AG08395 (cell line): ENCODE results near the gene AGTPBP1.
"Not testable (repeated sequence)": the region's sequence is repeated elsewhere in the genome, so short reads cannot be mapped to it uniquely, and the experiment has no call there.

Experiments
- DNase-seq: peaks from one replicate; pipeline ENCODE4 v3.0.0; 2012; ENCODE audit warnings: mixed read lengths, low spot score

Gene AGTPBP1

DNA sequence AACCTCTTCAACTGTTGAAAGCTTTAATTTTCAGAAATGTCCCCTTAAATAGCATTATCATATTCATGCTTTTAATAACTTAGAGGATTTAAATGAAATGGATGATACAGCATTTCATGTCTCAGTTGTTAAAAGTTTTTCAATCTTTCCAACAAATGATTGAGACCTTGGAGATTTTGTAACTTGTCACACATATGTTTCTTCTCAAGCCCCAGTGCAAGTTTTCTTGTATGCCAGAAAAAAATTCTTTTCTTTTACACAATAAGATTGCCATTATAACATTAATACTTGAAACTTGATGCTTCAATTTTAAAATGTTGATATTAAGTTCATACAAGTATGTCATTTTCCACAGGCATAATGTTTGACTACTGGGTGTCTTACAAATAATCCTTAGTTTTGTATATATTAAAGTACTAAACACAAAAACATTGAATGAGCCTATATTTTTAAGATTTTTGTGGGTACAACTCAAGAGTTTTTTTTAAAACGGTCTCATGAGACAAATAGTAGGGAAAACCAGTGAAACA is 124.5 kb downstream of the AGTPBP1 start:
- DNase-seq, result no peak

- no peak for DNase-seq
Measured at GRCh38 chr9:85615792-85616191, 126.0 kb downstream of the AGTPBP1 start.

GRCh38 chr9:85610074-85610860 is 131.5 kb downstream of the AGTPBP1 start:
- DNase-seq, result peak; percentile 86

- DNase-seq, result no peak
Measured at GRCh38 chr9:85605905-85606304, 135.8 kb downstream of the AGTPBP1 start.

- no peak for DNase-seq
Measured at GRCh38 chr9:85603936-85604335, 137.8 kb downstream of the AGTPBP1 start.

DNA sequence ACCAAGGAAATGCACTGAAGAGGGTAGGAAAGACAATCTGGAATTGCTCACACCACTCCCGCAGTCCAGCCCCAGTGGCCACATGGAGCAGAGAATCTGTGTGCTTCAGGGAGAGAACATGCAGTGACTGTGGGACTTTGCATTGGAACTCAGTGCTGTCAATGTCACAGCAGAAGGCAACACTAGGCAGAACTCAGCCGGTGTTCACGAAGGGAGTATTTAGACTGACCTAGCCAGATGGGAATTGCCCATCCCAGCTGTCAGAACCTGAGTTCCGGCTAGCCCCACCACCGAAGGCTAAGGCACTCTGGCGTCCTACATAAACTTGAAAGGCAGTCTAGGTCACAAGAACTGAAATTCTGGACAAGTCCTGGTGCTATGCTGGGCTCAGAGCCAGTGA is 139.0 kb downstream of the AGTPBP1 start:
- DNase-seq, result no peak

GRCh38 chr9:85600675-85601263 is 141.0 kb downstream of the AGTPBP1 start:
- no peak for DNase-seq

DNA sequence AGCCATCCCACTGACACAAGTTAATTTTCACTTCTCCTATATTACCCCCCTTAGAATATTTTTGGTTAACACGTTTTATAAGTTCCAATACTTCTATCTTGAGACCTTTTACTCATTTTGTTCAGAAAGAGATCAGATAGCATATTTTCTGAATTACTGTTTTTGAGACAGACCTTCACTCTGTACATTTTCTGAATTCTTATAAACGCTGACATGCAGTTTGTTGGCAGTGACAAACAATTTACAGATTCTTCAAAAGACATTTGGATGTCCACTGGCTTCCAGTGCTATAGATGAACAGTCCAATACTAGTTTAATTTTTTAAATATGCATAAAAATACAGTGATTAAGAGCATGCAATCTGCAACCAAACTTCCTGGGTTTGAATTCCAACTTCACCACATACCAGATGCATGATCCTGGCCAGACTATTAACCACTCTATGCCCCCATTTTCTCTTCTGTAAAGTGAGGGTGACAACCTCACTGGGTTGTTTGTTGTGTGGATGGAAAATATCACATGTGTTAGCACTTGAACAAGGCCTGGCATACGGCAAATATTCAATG is 142.1 kb downstream of the AGTPBP1 start:
- DNase-seq, result peak; percentile 27

- no peak for DNase-seq
Measured at GRCh38 chr9:85594316-85594715, 147.4 kb downstream of the AGTPBP1 start.

DNA sequence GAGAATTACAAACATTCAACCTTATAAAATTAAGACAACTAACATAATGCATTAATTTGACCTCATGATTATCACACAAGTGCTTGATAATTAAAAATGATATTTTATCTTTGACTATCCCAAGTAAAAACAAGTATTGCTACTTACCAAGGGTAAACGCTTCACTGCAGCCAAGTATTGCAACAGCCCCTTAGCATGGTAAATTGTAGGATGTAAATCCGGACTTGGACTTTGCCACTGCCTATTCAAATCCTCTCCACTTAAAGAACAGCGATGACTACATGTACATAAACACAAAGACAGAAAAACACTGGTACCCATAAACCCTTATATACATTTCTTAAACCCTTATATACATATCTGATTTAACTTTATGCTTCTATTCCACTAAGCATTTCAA is 155.1 kb downstream of the AGTPBP1 start:
- no peak for DNase-seq

DNA sequence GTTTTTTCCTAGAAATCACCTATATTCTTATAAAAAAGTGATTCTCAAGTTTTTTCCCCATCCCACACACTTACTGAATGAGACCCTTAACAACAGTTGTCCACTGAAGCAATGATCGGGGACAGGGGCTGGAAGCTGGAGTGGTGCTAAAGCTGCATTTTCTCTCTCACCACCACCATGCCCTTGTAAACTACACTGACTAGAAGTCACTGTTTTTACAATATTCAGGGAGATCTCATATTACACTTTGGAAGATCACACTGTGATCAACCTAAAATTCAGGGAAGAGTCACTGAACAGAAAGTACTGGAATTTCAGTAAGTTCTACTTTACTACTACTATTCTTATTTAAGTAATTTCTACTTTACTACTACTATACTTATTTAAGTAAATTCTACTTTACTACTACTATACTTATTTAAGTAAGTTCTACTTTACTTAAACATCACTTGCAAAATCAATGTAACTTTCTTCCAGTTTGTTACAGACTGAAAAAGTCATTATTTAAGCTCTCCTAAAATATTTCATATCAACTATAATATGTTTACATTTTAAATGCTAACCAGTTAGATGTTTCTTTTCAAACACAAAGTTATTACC is 164.3 kb downstream of the AGTPBP1 start:
- DNase-seq, result no peak

DNA sequence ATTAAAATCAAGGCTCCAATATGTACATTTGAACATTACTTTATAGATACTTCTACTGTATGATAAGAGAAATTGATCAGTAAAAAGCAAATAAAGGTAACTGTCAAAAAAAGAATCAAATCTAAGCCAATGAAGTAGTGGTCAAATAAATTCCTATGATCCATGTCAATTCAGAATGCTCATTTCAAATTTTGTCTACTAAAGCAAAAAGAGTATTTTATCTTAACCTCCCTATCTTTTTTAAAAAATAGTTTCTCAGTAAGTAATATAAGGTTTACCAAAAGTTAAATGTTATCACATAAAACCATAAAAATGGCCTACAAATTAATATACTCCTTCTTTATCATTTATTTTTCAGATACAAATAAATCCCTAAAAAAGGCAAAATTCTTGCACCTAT is 165.9 kb downstream of the AGTPBP1 start:
- no peak for DNase-seq

DNA sequence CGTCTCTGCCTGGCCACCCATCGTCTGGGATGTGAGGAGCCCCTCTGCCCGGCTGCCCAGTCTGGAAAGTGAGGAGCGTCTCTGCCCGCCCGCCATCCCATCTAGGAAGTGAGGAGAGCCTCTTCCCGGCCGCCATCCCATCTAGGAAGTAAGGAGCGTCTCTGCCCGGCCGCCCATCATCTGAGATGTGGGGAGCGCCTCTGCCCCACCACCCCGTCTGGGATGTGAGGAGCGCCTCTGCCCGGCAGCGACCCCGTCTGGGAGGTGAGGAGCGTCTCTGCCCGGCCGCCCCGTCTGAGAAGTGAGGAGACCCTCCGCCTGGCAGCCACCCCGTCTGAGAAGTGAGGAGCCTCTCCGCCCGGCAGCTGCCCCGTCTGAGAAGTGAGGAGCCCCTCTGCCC is 168.2 kb downstream of the AGTPBP1 start:
- DNase-seq, result not testable (repeated sequence)

- DNase-seq, result not testable (repeated sequence)
Measured at GRCh38 chr9:85572917-85573316, 168.8 kb downstream of the AGTPBP1 start.

DNA sequence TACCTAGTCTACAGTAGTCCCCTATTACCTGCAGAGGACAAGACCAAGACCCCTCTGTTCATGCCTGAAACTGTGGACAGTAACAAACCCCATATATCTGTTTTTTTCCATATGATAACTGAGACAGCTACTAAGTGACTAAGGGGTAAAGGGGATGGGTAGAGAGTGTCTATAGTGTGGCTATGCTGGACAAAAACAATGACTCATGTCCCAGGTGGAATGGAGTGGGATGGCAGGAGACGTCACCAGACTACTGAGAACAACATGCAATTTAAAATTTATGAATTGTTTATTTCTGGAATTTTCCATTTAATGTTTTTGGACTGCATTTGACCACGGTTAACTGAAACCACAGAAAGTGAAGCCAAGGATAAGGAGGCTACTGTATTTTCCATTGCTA is 171.8 kb downstream of the AGTPBP1 start:
- peak; percentile 56 for DNase-seq

- DNase-seq, result no peak
Measured at GRCh38 chr9:85559526-85559925, 182.2 kb downstream of the AGTPBP1 start.

DNA sequence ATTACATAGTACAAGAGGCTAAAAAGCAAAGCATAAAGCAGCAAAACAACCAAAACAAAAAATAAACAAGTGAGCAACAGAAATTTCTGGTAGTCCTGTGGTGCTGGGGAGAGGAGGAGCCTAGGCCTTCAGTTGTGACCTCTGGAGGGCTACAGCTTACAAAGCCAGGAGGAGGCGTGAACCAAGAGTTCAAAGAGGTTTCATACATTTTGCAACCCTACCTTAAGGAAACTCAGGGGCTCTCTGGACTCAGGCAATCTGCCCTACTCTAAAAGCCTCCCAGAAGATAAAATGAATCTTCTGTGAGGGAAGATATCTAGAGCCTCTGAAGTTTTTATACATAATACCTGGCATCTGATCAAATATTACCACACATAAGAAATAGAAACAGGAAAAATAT is 187.4 kb downstream of the AGTPBP1 start:
- DNase-seq, result no peak

- no peak for DNase-seq
Measured at GRCh38 chr9:85553475-85553874, 188.3 kb downstream of the AGTPBP1 start.

GRCh38 chr9:85547599-85547998 is 194.2 kb downstream of the AGTPBP1 start:
- no peak for DNase-seq

- no peak for DNase-seq
Measured at GRCh38 chr9:85543196-85543595, 198.6 kb downstream of the AGTPBP1 start.

DNA sequence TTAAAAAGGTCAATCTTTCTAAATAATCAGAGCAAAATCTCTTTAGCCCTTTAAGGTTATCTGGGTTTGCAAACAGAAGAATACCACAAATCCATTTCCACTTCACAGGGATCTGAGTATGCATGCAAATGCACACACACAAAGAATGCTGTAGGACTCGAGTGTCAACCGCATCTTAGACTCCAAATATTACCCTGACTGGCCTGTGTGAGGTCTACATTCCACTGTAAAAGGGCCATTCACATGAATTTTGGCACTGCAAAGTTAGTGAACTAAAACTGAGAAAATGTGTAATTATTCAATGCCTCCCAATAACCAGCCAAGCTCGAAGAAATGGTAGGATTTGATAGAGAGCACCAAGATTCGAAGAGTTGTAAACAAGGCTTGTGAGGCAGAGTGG is 199.9 kb downstream of the AGTPBP1 start:
- no peak for DNase-seq

DNA sequence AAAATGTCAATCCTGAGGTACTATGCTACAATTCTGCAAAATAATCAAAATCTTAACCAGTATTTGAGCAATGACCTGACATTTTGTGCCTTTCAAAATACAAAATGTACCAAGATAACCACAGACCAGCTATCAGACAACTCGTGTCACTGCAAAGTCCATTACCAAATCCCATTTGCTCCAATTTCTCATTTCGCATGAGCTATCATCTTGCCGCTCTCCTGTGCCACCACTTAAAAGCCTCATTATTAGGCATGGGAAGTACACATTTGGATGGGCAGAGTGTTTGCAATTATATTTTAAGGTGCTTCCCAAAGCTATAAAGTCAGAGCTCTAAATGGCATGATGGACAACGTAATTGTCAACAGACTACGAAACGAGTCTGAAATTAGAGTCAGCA is 205.2 kb downstream of the AGTPBP1 start:
- no peak for DNase-seq

DNA sequence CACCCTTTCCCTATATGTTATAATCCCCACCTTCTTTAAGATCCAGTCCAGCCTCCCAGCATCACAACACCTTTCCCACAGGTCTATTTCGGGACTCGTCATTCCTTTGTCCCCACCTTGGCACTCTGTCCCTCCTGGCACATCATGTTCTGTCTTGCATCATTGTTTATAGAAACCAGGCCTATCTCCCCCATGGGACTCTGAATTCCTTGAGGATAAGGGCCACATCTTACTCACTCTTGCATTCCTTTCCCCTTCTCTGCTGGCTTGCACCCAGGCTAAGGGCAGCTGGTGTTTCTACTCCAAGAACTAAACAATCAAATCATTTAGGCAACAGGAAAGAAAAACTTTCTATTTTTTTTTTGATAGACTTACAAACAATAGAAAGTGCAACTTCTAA is 205.7 kb downstream of the AGTPBP1 start:
- DNase-seq, result peak; percentile 90
